HepG2 (cell line): ENCODE measurements around the gene NMBR.

Experiments used
- CBX5 ChIP-seq: sonication (generic); formaldehyde crosslinking; IDR thresholded peaks from 2 replicates; pipeline ENCODE4 v1.4.0; 2020; ENCODE audit warnings: missing genetic modification reagents, borderline replicate concordance
- CEBPB ChIP-seq: IDR thresholded peaks from 2 replicates; pipeline ENCODE4 v1.6.1; 2011; ENCODE audit warnings: low read depth, low read length, improper control_type of control experiment, borderline replicate concordance
- FOXP1 ChIP-seq, 2 experiments: fragments of 450-650 bp in 1 of 2; IDR thresholded peaks; 2 replicates each; pipeline ENCODE4 v1.6.1; 2017 to 2018; ENCODE audit warnings: antibody characterized with exemption in 1 of 2
- HOXA3 ChIP-seq: sonication (generic); formaldehyde crosslinking; IDR thresholded peaks from 2 replicates; pipeline ENCODE4 v1.5.0; 2020; ENCODE audit warnings: missing genetic modification reagents
- JARID2 ChIP-seq: sonication (generic); formaldehyde crosslinking; IDR thresholded peaks from 2 replicates; pipeline ENCODE4 v1.8.1; 2023; ENCODE audit warnings: missing genetic modification reagents, inconsistent platforms; ENCODE audit not compliant: insufficient replicate concordance
- MYNN ChIP-seq: sonication (generic); formaldehyde crosslinking; IDR thresholded peaks from 2 replicates; pipeline ENCODE4 v1.4.0; 2020; ENCODE audit warnings: mild to moderate bottlenecking, low read depth, missing genetic modification reagents
- POLR2A ChIP-seq, 2 experiments: IDR thresholded peaks; 2 replicates each; pipeline ENCODE4 v1.6.1; 2011; ENCODE audit warnings: low read depth in 2 of 2, low read length in 2 of 2, mild to moderate bottlenecking in 1 of 2, moderate library complexity in 1 of 2; ENCODE audit not compliant: insufficient read depth in 1 of 2
- TCF7L2 ChIP-seq: IDR thresholded peaks from 2 replicates; pipeline ENCODE4 v1.6.1; 2011; ENCODE audit warnings: mild to moderate bottlenecking, low read depth, low read length, moderate library complexity
- ZNF256 ChIP-seq: sonication (generic); formaldehyde crosslinking; conservative IDR thresholded peaks from 2 replicates; pipeline ENCODE4 v1.4.0; 2020; ENCODE audit warnings: missing genetic modification reagents
- ZNF484 ChIP-seq: sonication (generic); formaldehyde crosslinking; IDR thresholded peaks from 2 replicates; pipeline ENCODE4 v1.5.1; 2020; ENCODE audit warnings: mild to moderate bottlenecking, low read depth, missing genetic modification reagents, borderline replicate concordance
- TF ChIP-seq, protein P1 (sequence below), 2 experiments: IDR thresholded peaks; 2 replicates each; pipeline ENCODE4 v1.6.1; 2011 to 2012; ENCODE audit warnings: low read length in 2 of 2, borderline replicate concordance in 1 of 2, low read depth in 1 of 2, mild to moderate bottlenecking in 1 of 2, moderate library complexity in 1 of 2
- TF ChIP-seq, protein P2 (sequence below), 2 experiments: sonication (generic) in 1 of 2; formaldehyde crosslinking in 1 of 2; IDR thresholded peaks; 2 replicates each; pipeline versions ENCODE4 v1.5.1 to v1.6.1; 2011 to 2020; ENCODE audit warnings: borderline replicate concordance in 1 of 2, low read depth in 1 of 2, low read length in 1 of 2, mild to moderate bottlenecking in 1 of 2, missing genetic modification reagents in 1 of 2, moderate library complexity in 1 of 2

DNA sequence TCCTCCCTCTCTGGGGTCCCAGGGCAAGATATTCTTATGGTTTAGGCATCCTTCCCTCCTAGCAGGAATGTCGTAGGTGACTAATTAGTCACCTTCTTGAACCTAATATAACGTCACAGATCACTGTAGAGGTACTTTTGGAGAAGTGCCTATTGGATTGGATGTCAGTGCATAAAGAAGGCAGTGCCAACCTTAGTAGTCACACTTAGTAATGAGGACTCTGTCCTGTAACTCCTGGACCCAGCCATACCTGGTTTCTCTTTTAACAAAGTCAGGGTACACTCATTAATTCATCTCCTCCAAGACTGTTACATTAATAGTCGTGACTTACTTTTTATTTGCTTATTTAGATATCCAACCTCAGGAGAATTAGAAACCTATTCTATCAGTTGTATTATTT is 20.1 kb upstream of the NMBR start:
- TF ChIP-seq, protein P1, sequence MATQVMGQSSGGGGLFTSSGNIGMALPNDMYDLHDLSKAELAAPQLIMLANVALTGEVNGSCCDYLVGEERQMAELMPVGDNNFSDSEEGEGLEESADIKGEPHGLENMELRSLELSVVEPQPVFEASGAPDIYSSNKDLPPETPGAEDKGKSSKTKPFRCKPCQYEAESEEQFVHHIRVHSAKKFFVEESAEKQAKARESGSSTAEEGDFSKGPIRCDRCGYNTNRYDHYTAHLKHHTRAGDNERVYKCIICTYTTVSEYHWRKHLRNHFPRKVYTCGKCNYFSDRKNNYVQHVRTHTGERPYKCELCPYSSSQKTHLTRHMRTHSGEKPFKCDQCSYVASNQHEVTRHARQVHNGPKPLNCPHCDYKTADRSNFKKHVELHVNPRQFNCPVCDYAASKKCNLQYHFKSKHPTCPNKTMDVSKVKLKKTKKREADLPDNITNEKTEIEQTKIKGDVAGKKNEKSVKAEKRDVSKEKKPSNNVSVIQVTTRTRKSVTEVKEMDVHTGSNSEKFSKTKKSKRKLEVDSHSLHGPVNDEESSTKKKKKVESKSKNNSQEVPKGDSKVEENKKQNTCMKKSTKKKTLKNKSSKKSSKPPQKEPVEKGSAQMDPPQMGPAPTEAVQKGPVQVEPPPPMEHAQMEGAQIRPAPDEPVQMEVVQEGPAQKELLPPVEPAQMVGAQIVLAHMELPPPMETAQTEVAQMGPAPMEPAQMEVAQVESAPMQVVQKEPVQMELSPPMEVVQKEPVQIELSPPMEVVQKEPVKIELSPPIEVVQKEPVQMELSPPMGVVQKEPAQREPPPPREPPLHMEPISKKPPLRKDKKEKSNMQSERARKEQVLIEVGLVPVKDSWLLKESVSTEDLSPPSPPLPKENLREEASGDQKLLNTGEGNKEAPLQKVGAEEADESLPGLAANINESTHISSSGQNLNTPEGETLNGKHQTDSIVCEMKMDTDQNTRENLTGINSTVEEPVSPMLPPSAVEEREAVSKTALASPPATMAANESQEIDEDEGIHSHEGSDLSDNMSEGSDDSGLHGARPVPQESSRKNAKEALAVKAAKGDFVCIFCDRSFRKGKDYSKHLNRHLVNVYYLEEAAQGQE (IDR thresholded peaks at IDR 0.05; ENCODE audit: borderline replicate concordance in 1 of 2, low read depth in 1 of 2, low read length in 2 of 2), result no peak
- TF ChIP-seq HOXA3 (CRISPR knock-in tag) (no peak), POLR2A (IDR thresholded peaks at IDR 0.05; ENCODE audit: insufficient read depth in 1 of 2, low read depth in 2 of 2, low read length in 2 of 2) (no peak), TCF7L2 (no peak), CEBPB (no peak), ZNF256 (CRISPR knock-in tag) (no peak), FOXP1 (IDR thresholded peaks at IDR 0.05) (no peak), FOXP1 (CRISPR knock-in tag; IDR thresholded peaks at IDR 0.05) (no peak), CBX5 (CRISPR knock-in tag) (no peak), JARID2 (CRISPR knock-in tag) (no peak), MYNN (no peak), ZNF484 (CRISPR knock-in tag) (no peak)
- TF ChIP-seq, protein P2, sequence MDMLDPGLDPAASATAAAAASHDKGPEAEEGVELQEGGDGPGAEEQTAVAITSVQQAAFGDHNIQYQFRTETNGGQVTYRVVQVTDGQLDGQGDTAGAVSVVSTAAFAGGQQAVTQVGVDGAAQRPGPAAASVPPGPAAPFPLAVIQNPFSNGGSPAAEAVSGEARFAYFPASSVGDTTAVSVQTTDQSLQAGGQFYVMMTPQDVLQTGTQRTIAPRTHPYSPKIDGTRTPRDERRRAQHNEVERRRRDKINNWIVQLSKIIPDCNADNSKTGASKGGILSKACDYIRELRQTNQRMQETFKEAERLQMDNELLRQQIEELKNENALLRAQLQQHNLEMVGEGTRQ (IDR thresholded peaks at IDR 0.05; ENCODE audit: low read depth, low read length), result no peak
- TF ChIP-seq, protein P2 (CRISPR knock-in tag; IDR thresholded peaks at IDR 0.05; ENCODE audit: borderline replicate concordance), result no peak
